ENCODE results near the gene RSBN1L. TPM values are rescaled to one million over a fixed set of nuclear protein-coding genes. Genes with fewer than 3 reads are reported as not detected.

The RSBN1L gene
- total and polyA plus RNA-seq, 2 donors (not counting 3 experiments of a cell fraction or from before 2014, with no cell fraction given): 3.0 to 13.1 TPM

DNA sequence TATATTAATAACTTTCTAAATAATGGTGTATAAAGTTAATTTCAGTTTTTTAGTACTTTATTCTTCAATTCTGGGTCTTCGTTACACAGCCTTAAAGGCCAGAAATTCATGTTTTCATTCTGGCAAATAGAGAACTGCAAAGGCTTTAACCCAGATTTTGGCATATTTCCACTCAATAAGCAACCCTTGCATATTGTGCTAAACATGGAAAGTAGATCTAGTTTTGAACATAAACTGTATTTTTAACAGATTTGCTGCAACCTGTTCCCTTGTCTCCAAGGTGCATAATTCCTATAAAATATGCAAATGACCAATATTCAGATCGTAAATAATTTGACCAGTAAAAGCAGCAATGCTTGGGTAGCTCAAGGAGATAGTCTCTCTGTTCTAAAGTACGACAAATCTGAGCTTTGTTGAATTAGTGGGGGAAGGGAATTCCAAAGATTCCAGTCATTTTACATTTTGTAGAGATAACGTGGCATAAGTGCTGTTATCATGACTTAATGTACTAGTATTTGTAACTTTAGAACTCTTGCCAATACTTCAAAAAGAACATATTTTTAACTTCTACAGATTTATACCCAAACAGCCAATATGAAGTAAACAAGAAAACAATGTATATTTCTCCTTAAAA is 46.4 kb upstream of the RSBN1L start:
- POLR2A ChIA-PET: no interaction called here

More for the DNA sequence above, 46.4 kb upstream of the RSBN1L start:
- Histone ChIP-seq H3K36me3 (ENCODE audit: control insufficient read depth in 2 of 2, extremely low read depth in 1 of 2, insufficient read depth in 2 of 2, low read length in 2 of 2) (peaks cover 0 to 8% of the 10 kb centered on the region in 2 experiments), H3K4me1 (ENCODE audit: control insufficient read depth, extremely low read depth, insufficient read depth, low read length) (no peaks in the 10 kb centered on the region), H3K79me2 (ENCODE audit: control insufficient read depth, insufficient read depth, low read length) (no peaks in the 10 kb centered on the region), H3K4me2 (ENCODE audit: insufficient read depth, low read length) (no peak overlapping the region), H3K9me3 (replicated peaks; ENCODE audit: control insufficient read depth, insufficient read depth, low read length) (no peaks in the 10 kb centered on the region), H3K9me1 (replicated peaks; ENCODE audit: control insufficient read depth, extremely low read depth, insufficient read depth, low read length) (no peaks in the 10 kb centered on the region), H3K27me3 (ENCODE audit: control insufficient read depth in 2 of 2, insufficient read depth in 2 of 2, low read length in 2 of 2) (no peaks in the 10 kb centered on the region), H3K27ac (ENCODE audit: insufficient read depth, low read depth, low read length) (no peak overlapping the region), H4K20me1 (replicated peaks; ENCODE audit: control insufficient read depth, extremely low read depth, insufficient read depth, low read length) (no peaks in the 10 kb centered on the region), H3K4me3 (replicated peaks in 1 of 3; ENCODE audit: insufficient read depth in 1 of 3, low read depth in 1 of 3, low read length in 3 of 3) (no peak overlapping the region), H3K9ac (replicated peaks; ENCODE audit: extremely low read depth, insufficient read depth, low read length) (no peak overlapping the region), H2AFZ (ENCODE audit: low read depth, low read length) (no peak overlapping the region)
- intact Hi-C loops (cut with micrococcal nuclease) (loop anchor here (10.0 kb wide), 1 partner anchor 395 kb away; no protein-coding TSS in a partner anchor), dilution Hi-C loops (cut with MboI; ENCODE audit: extremely low pct_ligation_motif_present, low sequenced_read_pairs) (no loop called here)
- TF ChIP-seq, protein P1, sequence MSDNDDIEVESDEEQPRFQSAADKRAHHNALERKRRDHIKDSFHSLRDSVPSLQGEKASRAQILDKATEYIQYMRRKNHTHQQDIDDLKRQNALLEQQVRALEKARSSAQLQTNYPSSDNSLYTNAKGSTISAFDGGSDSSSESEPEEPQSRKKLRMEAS (IDR thresholded peaks at IDR 0.05; ENCODE audit: insufficient read depth, insufficient read length): no peak
- TF ChIP-seq JUN (IDR thresholded peaks at IDR 0.05; ENCODE audit: borderline replicate concordance, insufficient read depth, insufficient read length, low read depth) (no peak), POLR2AphosphoS5 (IDR thresholded peaks at IDR 0.05; ENCODE audit: insufficient read depth, low read depth, low read length) (no peak), EZH2 (IDR thresholded peaks at IDR 0.05; ENCODE audit: borderline replicate concordance, low read depth, low read length, severe bottlenecking) (no peak), GATA2 (IDR thresholded peaks at IDR 0.05; ENCODE audit: insufficient read depth, insufficient read length, low read depth, low read length) (no peak), POLR2A (IDR thresholded peaks at IDR 0.05; ENCODE audit: low read depth, low read length) (no peak), FOS (IDR thresholded peaks at IDR 0.05; ENCODE audit: borderline replicate concordance, insufficient read depth, low read length) (no peak), MYC (IDR thresholded peaks at IDR 0.05; ENCODE audit: low read depth, low read length) (no peak)
- TF ChIP-seq, protein P2, sequence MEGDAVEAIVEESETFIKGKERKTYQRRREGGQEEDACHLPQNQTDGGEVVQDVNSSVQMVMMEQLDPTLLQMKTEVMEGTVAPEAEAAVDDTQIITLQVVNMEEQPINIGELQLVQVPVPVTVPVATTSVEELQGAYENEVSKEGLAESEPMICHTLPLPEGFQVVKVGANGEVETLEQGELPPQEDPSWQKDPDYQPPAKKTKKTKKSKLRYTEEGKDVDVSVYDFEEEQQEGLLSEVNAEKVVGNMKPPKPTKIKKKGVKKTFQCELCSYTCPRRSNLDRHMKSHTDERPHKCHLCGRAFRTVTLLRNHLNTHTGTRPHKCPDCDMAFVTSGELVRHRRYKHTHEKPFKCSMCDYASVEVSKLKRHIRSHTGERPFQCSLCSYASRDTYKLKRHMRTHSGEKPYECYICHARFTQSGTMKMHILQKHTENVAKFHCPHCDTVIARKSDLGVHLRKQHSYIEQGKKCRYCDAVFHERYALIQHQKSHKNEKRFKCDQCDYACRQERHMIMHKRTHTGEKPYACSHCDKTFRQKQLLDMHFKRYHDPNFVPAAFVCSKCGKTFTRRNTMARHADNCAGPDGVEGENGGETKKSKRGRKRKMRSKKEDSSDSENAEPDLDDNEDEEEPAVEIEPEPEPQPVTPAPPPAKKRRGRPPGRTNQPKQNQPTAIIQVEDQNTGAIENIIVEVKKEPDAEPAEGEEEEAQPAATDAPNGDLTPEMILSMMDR (IDR thresholded peaks at IDR 0.05; ENCODE audit: extremely low read depth in 1 of 2, insufficient read depth in 1 of 2, low read depth in 1 of 2, low read length in 2 of 2): no peak
- DNase-seq (ENCODE audit: low read depth, low spot score) (peak; percentile 16), FAIRE-seq (no peak)
- CTCF ChIA-PET: interaction anchor here (0.8 to 3.0 kb wide), 6 partner anchors 47 to 286 kb away, joined by 3 to 37 read pairs (median 4); partner anchors contain the start of gene RSBN1L
- BruUV-seq (replicated peaks): no TSS peak
